Measurements from ENCODE around the gene PPP1R15B.

PPP1R15B gene

DNA sequence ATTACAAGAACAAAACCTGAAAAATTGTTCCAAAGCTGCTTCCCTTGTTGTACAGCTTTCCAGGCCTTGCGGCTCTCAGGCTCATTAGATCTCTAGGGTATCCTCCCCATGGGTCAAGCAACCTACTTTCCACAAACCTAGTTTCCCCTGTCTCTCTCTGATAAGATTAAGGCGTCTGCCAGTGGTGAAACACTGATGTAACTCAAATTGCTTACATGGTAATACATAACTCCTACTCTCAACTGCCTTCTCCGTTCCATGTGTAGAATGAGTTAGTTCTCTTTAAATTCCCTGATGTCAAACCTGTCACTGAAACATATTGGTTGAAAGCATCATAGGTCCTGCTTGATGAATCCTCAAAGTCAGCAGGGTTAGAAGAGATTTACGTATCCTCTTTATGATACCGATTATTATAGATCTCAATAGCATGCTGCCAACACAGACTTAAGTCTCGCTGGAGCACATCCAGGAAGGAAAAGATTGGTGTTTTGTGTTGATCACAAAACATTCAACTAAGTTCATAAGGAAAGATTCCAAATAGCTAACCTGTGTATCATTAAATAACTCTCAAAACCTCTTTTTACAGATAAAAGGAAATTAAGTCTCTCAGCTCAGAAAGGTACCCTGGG is 10.6 kb downstream of the PPP1R15B start:
- DNase-seq (ENCODE audit: low read depth): no peak

DNA sequence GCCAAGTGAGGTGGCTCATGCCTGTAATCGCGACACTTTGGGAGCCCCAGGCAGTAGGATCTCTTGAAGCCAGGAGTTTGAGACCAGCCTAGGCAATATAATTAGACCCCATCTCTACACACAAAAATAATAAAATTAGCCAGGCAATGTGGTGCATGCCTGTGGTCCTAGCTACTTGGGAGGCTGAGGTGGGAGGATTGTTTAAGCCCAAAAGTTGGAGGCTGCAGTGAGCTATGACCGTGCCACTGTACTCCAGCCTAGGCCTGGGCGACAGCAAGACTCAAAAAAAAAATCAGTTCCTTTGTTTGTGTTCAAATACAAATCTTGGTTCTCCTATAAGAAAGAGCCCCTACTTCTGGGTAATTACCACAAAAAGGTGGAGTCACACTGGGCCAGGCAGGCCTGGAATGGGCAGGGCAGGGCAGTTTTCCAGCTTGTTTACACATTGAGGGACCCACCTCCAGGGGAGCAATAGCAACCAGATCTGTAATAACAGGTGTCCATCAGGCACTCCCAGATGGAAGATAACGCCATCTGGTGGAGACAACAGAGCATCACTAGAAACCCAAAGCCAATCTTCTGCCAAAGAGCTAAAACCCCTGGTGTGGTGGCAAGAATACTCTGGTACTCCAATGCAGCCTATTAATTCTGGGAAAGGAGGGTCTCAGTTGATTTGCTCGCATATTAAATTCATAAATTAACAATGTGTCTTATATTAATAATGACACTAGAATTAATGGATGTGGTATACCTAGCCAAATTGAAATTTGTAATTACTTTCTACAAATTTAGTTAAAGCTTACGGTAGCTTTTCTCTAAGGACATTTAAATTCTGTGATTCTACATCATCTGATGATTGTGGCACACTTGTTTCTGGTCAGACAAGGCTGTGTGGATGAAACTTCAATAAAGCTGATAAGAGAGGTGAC is 13.2 kb downstream of the PPP1R15B start:
- DNase-seq (ENCODE audit: low read depth): no peak

DNA sequence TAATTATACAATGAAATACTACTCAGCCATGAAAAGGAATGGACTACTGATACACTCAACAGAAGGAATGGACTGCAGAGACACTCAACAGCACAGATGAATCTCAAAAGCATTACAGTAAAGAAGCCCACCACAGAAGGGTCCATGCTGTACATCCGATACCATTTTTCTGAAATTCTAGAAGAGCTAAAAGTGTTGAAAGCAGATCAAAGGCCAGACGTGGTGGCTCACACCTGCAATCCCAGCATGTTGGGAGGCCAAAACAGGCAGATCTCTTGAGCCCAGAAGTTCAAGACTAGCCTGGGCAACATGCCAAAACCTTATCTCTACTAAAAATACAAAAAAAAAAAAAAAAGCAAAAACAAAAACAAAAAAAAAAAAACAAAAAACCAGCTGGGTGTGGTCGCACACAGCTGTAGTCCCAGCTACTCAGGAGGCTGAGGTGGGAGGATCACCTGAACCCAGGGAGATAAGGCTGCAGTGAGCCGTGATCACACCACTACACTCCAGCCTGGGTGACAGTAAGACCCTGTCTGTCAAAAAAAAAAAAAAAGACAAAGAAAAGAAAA is 15.5 kb downstream of the PPP1R15B start:
- DNase-seq (ENCODE audit: low read depth): no peak

DNA sequence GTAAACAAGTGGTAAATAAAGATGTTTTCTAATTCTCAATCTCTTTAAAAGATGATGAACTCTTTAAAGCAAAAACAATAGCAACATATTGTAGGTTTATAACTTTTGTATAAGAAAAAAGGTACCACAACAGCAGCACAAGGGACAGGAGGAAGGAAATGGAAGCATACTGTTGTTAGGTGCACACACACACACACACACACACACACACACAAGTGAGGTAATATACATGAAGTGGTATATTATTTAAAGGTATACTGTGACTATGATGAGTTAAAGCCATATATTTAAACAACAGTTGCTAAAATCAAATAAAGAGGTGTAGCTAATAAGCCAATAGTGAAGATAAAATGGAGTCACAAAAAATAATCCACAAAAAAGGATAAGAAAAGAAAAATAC is 20.0 kb downstream of the PPP1R15B start:
- no peak for DNase-seq (ENCODE audit: low read depth)

DNA sequence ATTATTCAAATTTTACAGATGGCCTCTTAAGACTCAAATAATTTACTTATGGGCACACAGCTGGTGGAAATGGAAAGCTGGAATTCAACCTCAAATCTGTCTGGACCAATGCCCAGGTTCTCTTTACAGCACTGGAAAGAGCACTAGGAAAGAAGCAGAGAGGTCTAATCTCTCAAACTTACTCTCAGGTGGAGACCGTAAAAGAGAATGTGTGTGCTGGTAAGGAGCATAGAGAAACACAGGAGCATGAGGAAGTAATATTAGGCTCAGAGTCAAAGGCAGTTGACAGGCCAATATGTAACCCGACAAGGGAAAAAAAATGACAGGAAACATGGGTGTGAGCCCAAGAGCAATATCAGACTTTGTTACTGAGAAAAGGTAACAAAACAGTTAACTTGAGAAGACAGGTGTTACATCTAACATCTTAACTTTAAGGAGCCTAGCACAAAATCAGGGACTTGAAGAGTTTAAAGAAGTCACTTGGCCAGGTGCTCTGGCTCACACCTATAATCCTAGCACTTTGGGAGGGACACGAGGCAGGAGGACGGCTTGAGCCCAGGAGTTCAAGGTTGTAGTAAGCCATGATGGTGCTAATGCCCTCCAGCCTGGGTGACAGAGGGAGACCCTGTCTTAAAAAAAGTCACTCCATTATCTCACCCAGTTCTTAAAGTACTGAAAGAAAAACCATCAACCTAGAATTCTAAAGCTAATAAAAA is 20.7 kb downstream of the PPP1R15B start:
- DNase-seq (ENCODE audit: low read depth): no peak

DNA sequence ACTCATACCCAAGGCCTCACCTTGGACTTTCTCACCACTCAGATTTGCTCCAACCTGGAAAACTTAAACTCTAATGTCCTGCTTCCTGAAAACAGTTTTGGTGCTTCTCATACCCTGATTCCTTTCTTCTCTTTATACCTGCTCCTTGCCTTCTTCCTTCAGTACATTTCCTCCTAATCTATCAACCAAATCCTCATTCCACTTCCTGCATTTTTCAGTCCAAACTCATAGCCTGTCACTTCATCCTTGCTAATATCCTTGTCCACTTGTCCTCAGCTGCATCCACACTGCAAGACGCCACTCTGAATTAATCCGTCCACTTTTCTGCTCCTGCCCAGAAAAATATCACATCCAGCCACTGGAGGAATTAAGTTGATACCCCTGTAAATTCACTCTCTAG is 25.9 kb downstream of the PPP1R15B start:
- no peak for DNase-seq (ENCODE audit: low read depth)

DNA sequence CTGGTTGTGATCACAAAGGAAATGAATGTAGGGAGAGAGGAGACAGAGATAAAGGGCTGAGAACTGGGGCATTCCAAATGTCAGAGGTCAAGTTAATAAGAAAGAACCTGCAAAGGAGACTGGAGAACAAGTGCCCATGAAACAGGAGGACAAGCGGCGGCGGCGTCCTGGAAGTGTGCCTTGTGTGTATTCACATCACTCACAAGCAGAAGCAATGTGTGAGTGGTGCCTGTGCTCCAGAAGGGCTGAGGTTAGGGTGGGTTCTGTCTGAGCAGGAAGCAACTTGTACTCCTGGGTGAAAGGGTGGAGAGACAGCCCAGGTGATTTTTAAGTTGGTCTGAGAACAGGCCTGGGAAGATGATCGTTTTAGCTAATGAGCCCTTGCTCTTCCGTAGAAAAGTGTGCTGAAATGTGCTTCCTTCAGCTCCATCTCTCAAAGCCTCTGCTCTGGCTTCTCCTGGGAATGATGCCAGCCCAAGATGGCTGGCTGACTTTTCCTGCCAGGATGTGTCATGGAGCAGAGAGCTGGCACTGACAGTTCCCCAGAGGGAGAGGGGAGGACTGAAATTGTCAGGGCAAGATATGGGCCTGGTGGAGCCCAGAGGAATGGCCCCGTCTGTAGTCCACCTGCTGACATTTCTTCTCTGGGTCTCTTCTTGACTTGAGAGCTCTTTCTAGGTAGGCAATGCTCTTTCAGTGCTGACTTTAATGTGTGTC is 26.8 kb downstream of the PPP1R15B start:
- no peak for DNase-seq (ENCODE audit: low read depth)

DNA sequence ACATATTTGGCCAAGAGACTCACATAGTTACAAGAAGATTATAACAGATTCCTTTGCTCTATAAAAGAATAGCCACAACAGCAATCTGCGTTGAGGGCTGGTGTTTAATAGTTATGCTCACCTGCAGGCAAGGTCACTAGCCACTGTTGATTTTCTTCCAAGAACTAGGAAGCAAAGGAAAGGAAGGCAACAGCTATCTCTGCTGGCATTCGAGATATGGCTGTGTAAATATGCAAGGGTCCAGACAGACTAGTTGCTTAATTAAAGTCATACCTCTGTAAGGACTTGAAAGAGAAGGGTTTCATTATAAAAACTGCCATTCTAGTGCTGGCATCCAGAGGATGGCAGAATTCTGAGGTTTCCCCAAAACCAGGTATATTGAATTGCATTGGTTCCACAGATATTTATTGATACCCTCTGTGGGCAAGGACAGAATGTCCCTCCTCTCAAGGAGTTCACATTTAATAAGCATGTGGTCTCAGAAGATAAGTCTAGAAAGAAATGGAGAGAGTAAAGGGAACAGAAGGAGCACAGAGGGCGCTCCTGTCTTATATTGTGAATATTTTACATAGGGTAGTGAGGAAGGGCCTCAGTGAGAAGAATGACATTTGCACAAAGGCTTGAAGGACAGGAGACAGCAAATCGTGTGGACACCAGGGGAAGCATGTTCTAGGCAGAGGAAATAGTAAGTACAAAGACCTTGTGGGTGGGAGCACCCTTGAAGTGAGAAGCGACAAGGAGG is 28.3 kb downstream of the PPP1R15B start:
- DNase-seq (ENCODE audit: low read depth): no peak

DNA sequence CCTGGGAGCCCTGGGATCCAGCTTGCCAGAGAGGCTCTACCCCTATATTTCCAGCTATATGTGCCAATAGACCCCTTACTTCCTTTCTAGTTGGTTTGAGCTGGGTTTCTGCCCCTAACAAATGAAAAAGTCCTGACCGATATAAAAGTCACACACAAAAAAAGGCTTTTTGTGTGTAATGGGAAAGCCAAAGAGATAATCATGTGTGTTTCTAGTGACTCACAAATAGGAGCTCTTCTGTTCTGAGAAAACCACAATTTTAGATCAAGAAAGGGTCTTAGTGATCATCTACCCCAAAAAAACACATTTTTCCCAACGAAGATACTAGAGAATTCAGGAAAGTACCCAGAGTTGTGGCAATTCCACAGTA is 28.9 kb downstream of the PPP1R15B start:
- no peak for DNase-seq (ENCODE audit: low read depth)

DNA sequence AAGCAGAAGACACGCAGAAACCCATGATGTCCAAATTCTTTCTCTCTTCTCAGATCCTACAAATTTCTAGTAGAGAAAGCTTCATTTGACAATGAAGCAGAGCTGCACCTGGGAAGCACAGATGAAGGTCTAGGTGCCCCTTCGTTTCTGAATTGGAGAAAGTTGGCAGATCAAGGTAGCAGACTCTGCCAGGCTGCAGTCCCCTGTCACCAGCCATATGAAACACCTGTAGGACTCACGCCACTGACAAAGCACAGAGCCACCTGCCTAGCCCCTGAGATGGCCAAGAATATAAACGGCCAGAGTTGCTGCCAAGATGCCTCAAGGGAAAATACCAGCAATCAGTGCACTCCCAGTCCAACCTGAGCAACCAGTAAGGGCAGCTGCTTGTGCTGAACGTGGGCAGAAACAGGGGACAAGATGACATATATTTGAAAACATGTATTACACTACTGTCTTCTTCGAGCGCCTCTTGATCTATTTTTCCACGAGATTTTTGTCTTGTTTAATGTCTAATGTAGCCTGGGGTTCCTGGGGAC is 31.3 kb downstream of the PPP1R15B start:
- no peak for DNase-seq (ENCODE audit: low read depth)

DNA sequence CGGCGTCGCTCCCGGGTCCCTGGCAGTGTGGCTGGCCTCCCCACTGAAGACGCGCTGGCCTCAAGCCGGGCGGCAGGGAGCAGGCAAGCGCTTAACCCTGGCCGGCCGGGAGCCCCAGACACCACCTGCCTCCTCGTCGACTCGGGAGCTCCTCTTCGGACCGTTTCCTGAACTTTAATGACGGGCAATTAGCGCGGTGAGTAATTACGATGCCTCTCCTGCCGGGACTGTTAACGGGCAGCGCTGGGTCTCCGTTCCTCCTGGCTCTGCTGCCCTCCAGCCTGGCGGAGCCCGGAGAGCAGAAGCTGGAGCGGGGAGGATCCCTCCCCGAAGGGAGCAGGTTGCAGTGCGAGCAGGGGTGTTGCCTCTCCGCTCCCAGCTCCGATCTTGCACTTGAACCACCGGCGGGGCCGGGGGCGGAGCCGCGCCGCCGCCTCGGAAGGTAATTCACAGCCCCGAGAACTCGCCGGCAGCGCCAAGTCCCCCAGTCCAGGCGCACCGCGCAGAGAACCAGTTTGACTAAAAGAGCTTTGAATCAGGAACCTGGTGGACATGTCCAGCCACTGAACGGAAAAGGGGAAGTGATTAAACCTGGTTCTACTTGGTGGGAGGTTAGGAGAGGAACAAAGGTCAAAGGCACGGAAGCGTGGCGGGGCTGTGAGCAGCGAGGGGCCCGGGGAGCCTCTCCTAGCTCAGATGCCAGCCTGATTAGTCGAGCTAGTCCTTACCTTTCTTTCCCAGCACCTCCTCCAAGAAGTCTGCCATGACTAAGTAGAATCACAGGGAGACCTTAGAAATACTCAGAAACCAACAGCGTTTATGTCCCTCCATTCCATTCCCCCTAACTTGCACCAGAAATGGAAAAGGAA is 33.6 kb downstream of the PPP1R15B start:
- no peak for DNase-seq (ENCODE audit: low read depth)

DNA sequence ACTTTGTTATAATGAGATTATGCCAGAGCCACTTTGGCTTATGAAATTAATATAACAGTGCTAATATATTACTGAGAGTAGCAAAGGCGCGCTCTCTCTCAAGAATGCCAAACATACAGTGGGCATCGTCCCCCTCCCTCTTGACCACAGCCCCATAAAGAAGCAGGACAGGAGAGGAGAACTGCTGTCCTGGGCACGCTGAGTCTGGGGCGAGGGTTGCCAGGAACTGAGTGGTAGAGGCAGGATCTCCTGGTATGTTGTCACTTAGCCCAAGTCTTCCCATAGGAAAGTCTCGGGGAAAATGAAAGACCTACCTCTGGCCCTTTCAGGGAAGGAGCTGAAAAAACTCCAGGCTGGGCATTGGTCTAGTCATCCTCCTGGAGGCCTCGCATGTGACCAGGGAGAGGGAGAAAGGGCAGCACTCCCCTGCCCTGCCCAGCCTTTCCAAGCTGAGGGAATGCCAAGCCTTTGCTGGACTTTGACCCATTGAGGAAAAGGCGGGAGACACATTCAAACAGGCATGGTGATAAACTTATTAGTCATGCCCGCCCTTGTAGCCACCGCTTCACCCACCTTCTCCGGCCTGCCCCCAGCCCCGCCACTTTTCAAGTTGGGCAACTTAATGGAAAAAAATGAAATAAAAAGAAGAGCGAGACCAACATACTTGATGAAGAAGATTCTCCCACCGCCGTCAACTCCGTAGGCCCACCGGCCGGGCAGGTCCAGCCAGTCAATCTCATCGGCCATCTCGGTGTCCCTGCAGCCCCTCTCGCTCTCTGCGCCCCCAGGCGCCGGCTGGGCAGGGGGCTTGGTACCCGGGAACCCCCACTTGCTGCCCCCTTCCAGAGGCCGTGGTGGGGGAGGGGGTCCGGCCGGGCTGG is 34.5 kb downstream of the PPP1R15B start:
- no peak for DNase-seq (ENCODE audit: low read depth)

DNA sequence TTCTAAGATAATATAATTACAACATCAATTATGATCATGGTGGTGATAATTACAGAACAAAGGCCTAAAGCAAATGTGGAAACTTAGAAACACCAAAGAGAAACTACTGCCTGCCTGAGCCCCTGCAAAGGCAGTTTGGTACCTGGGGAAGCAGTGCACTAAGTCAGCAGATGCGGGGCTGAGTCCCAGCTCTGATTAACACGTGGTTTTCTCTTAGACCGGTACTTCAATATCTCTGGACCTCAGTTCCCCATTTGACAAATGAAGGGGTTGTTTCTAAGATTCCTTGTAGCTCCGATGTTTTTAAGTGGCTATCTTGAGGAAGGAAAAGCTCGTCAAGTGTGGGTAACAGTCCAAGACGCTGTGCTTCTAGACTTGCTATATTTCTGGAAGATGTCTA is 35.2 kb downstream of the PPP1R15B start:
- no peak for DNase-seq (ENCODE audit: low read depth)

DNA sequence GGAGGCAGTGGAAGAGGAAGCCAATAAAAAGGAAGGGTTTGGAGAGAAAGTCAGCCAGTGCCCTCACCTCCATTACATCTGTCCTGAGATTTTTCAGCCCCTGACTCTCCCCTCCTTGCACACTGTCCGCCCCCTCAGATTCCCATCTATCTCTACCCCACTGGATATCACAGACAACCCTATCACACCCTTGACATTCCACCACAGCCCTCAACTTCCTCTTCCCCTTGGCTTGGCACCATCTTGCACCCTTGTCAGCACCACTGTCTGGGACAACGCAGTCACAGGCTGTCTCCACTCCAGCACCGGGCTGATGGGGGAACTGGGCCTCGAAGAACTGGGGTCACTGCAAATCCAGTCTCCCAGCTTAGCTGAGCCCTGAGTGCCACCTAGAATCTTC is 37.7 kb downstream of the PPP1R15B start:
- DNase-seq (ENCODE audit: low read depth): no peak

DNA sequence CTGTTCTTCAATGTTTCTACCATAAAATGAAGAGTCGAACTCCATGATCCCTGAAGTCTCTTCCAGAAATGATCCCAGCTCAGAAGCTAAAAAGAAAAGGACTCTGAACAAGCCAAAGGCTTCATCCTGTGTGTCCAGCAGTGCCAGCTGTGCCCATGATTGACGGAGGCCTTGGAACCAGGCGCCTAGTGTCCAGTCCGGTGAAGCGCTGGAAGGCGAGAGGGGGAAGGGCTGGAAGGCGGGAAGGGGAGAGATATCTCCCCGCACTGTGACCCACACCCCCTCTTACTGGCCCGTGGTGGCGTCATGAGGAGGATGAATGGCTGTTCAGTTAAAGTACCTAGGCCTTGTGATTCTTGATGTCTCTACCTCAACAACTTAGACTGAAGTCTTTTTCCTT is 41.4 kb downstream of the PPP1R15B start:
- DNase-seq (ENCODE audit: low read depth): no peak

DNA sequence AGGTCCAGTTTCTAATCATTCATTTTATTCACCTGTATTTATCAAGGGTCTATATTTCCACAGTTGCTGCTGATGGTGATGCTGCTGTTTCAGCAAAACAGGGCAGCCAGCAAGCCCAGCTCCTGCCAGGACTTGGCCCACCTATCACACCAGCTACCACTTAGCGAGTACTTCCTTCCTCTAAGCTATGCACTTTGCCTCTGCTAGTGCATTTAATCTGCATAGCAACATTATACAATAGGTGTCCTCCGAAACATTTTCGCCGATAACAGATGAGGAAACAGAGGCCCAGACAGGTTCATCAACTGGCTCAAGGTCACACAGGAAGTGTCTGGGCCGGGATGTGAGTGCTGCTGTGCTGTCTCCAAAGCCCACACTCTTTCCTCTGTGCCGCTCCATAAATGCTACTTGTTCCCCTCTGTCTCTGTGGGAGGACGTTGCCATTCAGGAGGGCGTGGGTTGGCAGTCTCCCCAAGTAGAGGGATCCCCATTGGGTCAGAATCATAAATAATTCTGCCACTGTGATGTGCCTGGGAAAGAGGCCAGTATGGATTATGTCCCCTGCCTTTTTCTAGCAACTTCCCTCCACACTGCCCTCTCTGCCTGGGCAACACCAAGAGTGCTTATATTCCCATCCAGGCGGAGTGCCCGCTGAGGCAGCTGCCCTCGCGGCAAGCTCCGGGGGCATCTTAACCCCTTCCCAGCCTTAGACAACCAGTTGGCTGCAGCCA is 42.5 kb downstream of the PPP1R15B start:
- no peak for DNase-seq (ENCODE audit: low read depth)

DNA sequence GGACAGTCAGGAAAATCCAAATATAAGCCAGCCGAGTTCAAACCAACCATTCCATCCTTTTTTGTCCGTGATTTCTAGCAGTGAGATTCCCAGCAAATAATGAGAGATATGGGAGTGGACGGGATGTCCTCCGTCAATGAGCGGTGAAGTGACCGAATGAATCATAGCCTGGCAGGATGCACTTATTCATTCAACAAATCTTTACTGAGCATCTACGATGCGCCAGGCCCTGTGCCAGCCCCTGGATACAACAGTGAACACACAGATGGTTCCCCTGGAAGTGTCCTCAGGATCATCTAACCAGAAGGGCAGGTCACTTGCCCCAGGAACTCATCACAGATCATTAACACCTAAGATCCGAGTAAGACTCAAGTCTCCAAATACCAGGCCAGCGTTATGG is 43.7 kb downstream of the PPP1R15B start:
- DNase-seq (ENCODE audit: low read depth): no peak

DNA sequence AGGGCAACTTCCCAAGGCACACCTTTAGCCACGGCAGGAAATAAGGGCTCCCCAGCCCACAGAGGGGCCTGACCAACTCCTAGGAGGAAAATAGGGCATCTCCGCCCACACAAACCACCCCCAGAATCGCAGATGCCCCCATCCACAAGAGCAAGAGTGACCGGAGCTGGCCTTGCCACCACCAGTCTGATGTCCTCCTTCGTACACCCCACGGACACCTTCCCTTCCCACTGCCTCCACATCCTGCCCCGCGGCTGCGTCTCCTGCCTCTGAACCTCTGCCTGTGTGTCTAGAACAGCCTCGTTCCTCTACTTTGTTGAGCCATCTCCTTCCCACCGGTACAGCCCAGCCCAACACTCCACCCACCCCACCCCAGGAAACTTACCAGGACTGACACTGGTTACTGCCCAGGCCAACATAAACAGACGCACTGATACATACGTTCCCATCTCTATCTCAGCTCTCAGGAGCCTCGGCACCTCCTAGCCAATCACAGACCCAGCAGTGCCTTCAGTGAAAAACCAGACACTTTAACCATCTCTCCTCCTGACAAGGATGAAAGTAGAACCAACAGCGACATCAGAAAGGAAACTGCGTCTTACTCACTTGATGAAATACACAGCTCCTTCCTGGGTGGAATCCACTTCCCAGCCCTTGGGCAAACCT is 44.3 kb downstream of the PPP1R15B start:
- DNase-seq (ENCODE audit: low read depth): no peak

Data from HS-5 (cell line).